Bone marrow (tissue), 2 donors: Measurements from ENCODE around the gene ADGRG1.

Source experiments
- DNase-seq, 2 donors: peaks; one replicate each; lab custom pipeline; 2025; lab: John Stamatoyannopoulos, UW

Gene ADGRG1

GRCh38 chr16:57635266-57636097, 7.1 kb downstream of the ADGRG1 start:
- DNase-seq = no peak

- DNase-seq = no peak
Observed at GRCh38 chr16:57636184-57636583, 7.8 kb downstream of the ADGRG1 start.

GRCh38 chr16:57637020-57637419, 8.6 kb downstream of the ADGRG1 start:
- no peak for DNase-seq

GRCh38 chr16:57637424-57637823, 9.0 kb downstream of the ADGRG1 start:
- DNase-seq = no peak

- no peak for DNase-seq
Observed at GRCh38 chr16:57637965-57638364, 9.5 kb downstream of the ADGRG1 start.

- no peak for DNase-seq
Observed at GRCh38 chr16:57638381-57638780, 10.0 kb downstream of the ADGRG1 start.

- DNase-seq = no peak
Observed at GRCh38 chr16:57639172-57639887, 10.9 kb downstream of the ADGRG1 start.

- DNase-seq = no peak
Observed at GRCh38 chr16:57640185-57640584, 11.8 kb downstream of the ADGRG1 start.

- no peak for DNase-seq
Observed at GRCh38 chr16:57640612-57641011, 12.2 kb downstream of the ADGRG1 start.

GRCh38 chr16:57642160-57643135, 14.0 kb downstream of the ADGRG1 start:
- no peak for DNase-seq

- no peak for DNase-seq
Observed at GRCh38 chr16:57643147-57643874, 14.9 kb downstream of the ADGRG1 start.

- DNase-seq = no peak
Observed at GRCh38 chr16:57643910-57644309, 15.5 kb downstream of the ADGRG1 start.

- no peak for DNase-seq
Observed at GRCh38 chr16:57644383-57645014, 16.1 kb downstream of the ADGRG1 start.

GRCh38 chr16:57645169-57645568, 16.7 kb downstream of the ADGRG1 start:
- DNase-seq = no peak

- DNase-seq = no peak
Observed at GRCh38 chr16:57645691-57646387, 17.4 kb downstream of the ADGRG1 start.

- DNase-seq = no peak
Observed at GRCh38 chr16:57646388-57647039, 18.1 kb downstream of the ADGRG1 start.

GRCh38 chr16:57647136-57647875, 18.9 kb downstream of the ADGRG1 start:
- DNase-seq = no peak

GRCh38 chr16:57648125-57648524, 19.7 kb downstream of the ADGRG1 start:
- no peak for DNase-seq
